RWPE1 (cell line): ENCODE results near the gene FABP3.
A peak's percentile ranks its signal among the peaks of the same experiment; 100 is the strongest.

Experiments
- CTCF ChIA-PET: fragments of 350-600 bp; sonication (Branson Sonifier 250); formaldehyde crosslinking; extraction: SDS; loops from one replicate; lab custom pipeline; 2021; lab: Yijun Ruan, JAX
- POLR2A ChIA-PET: fragments of 400-600 bp; formaldehyde crosslinking; extraction: SDS; loops from one replicate; lab custom pipeline; 2020; ENCODE audit warnings: antibody characterized with exemption; ENCODE audit not compliant: low non-redundant PET; lab: Yijun Ruan, JAX
- DNase-seq: peaks from one replicate; pipeline ENCODE4 v3.0.0; 2012; ENCODE audit warnings: low spot score
- H3K27ac ChIP-seq: fragments of 450-650 bp; 2 replicates; pipeline ENCODE4 v1.5.1; 2017
- TF ChIP-seq, protein P1 (sequence below): fragments of 450-650 bp; conservative IDR thresholded peaks from 2 replicates; pipeline ENCODE4 v1.5.1; 2017; ENCODE audit warnings: low read depth, mild to moderate bottlenecking

FABP3 gene

DNA sequence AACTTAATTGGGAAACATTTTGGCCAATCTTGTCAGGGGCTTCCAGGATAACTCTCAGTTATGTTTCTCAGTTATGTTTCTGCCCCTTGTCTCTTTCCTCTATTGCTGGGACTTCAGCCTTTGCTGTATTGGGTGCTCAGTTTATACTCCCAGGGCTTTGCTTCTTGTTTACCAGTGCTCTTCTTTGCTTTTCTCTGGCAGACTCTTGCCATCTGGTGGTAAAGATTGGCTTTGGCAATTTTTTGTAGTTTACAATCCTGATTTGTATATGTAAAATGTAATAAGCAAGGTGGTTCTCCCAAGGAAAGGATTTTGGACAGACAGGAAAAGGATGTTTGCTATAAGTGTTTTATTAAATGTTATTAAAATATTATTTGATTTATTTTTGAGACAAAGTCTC lies 37.9 kb downstream of the FABP3 start:
- CTCF ChIA-PET = interaction anchor here (0.8 to 1.1 kb wide), 2 partner anchors 54 to 151 kb away, joined by 4 read pairs; no protein-coding TSS in a partner anchor
- TF ChIP-seq, protein P1, sequence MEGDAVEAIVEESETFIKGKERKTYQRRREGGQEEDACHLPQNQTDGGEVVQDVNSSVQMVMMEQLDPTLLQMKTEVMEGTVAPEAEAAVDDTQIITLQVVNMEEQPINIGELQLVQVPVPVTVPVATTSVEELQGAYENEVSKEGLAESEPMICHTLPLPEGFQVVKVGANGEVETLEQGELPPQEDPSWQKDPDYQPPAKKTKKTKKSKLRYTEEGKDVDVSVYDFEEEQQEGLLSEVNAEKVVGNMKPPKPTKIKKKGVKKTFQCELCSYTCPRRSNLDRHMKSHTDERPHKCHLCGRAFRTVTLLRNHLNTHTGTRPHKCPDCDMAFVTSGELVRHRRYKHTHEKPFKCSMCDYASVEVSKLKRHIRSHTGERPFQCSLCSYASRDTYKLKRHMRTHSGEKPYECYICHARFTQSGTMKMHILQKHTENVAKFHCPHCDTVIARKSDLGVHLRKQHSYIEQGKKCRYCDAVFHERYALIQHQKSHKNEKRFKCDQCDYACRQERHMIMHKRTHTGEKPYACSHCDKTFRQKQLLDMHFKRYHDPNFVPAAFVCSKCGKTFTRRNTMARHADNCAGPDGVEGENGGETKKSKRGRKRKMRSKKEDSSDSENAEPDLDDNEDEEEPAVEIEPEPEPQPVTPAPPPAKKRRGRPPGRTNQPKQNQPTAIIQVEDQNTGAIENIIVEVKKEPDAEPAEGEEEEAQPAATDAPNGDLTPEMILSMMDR = peak; percentile 61
- H3K27ac ChIP-seq = no peak overlapping the region
- peak; percentile 46 for DNase-seq
- POLR2A ChIA-PET = no interaction called here

DNA sequence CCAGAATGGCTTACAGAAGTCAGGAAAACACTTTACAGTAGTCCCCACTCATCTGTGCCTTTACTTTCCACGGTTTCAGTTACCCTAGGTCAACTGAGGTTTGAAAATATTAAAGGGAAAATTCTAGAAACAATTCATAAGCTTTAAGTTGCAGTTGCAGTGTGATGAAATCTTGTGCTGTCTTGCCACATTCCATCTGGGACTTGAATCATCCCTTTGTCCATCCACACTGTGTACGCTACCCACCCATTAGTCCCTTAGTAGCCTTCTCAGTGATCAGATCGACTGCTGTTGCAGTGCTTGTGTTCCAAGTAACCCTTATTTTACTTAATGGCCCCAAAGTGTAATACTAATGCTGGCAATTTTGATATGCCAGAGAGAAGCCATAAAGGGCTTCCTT lies 45.5 kb downstream of the FABP3 start:
- ChIA-PET CTCF (interaction anchor here (0.7 kb wide), 1 partner anchor 103 kb away, joined by 3 read pairs; no protein-coding TSS in a partner anchor), POLR2A (no interaction called here)
- TF ChIP-seq, protein P1 = no peak
- H3K27ac ChIP-seq = no peak overlapping the region
- DNase-seq = peak; percentile 13

DNA sequence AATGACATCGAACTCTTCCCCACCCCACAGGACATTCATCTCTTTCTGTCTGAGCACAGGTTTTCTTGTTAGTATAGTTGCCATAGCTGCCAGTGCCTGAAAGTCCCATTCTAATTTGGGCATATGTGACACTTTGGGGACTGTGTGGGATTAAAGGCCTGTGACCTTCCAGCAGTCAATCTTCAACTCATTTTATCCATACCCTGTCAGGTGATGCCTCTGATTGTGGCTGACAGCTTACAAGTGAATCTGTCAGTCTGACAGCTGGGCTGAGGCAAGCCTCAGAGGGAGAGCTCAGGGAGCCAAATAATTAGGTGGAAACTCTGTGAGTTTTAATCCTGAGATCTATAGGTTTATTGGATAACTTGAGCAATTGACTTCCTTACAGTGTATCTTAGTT lies 46.4 kb downstream of the FABP3 start:
- ChIA-PET POLR2A (no interaction called here), CTCF (interaction anchor here (0.6 to 0.7 kb wide), 2 partner anchors 102 to 322 kb away, joined by 3 to 4 read pairs; no protein-coding TSS in a partner anchor)
- DNase-seq = no peak
- TF ChIP-seq, protein P1 = no peak
- no peak overlapping the region for H3K27ac ChIP-seq

DNA sequence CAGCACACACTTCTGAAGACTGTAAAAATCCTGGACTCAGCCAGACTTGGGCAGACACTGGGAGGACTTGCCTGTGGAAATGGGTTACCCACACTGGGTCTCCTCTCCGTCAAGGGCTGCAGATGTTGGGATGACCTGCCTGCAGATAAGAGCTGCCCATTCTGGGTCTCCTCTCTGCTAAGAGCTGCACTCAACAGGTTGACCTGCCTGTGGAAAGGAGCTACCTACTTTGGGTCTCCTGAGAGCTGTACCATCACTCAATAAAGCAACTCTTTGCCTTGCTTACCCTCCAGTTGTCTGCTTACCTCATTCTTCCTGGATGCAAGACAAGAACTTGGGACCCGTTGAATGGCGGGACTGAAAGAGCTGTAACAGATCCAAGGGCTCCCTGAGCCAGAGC lies 47.9 kb downstream of the FABP3 start:
- POLR2A ChIA-PET = no interaction called here
- TF ChIP-seq, protein P1 = no peak
- H3K27ac ChIP-seq = no peak overlapping the region
- CTCF ChIA-PET = no interaction called here
- DNase-seq = no peak

DNA sequence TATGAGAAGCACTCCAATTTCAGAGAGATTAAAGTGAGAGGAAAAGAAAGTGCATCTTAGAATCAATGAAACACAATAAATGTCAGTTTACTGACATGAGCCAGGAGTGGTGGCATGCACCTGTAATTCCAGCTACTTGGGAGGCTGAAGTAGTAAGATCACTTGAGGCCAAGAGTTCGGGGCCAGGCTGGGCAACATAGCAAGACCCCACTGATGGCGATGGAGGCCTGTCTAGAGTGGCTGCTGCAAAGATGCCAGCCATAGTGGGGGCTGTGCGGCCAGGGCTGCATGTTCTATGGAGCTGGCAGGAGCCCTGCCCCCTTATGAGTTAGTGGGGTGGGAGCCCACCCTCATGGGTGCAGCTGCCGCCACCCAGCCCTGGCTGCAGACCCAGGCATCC lies 48.8 kb downstream of the FABP3 start:
- DNase-seq = no peak
- CTCF ChIA-PET = interaction anchor here (0.9 kb wide), 1 partner anchor 143 kb away, joined by 3 read pairs; no protein-coding TSS in a partner anchor
- POLR2A ChIA-PET = no interaction called here
- TF ChIP-seq, protein P1 = no peak
- H3K27ac ChIP-seq = no peak overlapping the region

DNA sequence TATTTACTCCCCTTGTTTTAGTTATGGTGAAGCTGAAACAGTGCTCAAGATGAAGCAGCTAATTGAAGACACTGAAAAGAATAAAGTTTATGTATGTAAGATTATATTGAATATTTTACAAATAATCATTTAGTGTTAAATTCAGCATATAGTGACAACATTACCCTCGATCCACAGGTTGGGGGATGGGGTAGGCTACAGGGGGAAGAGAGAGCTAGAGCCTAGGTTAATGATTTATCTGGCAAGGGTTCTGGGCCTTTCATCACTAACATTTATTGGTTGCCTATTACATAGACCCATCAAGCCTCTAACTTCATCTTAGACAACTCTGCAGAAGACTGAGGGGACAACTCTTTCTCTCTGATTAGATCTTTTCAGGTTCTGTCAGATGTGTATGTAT lies 54.7 kb downstream of the FABP3 start:
- H3K27ac ChIP-seq = no peak overlapping the region
- ChIA-PET POLR2A (no interaction called here), CTCF (interaction anchor here (0.6 to 1.1 kb wide), 2 partner anchors 12 to 123 kb away, joined by 3 read pairs; no protein-coding TSS in a partner anchor)
- DNase-seq = no peak
- TF ChIP-seq, protein P1 = no peak

DNA sequence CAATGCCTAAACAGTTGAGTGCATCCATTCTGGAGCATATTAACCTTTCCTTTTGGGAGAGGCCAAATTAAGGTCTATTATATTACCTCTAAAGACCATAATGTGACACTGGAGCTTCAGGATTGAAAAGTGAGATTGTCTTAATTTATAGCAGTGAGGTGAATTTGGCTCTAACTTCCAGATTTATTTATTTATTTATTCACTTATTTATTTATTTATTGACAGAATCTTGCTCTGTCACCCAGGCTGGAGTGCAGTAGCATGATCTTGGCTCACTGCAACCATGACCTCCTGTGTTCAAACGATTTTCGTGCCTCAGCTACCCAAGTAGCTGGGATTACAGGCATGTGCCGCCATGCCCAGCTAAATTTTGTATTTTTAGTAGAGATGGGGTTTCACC lies 57.0 kb downstream of the FABP3 start:
- CTCF ChIA-PET = no interaction called here
- POLR2A ChIA-PET = no interaction called here
- H3K27ac ChIP-seq = no peak overlapping the region
- DNase-seq = no peak
- TF ChIP-seq, protein P1 = no peak
